Raji (cell line): ENCODE measurements around the gene TTC23.

Source experiments
- POLR2A ChIP-seq: IDR thresholded peaks from 2 replicates; pipeline ENCODE4 v1.6.1; 2011; ENCODE audit warnings: low read depth, low read length, control low read depth; ENCODE audit not compliant: insufficient read depth

TTC23 gene

DNA sequence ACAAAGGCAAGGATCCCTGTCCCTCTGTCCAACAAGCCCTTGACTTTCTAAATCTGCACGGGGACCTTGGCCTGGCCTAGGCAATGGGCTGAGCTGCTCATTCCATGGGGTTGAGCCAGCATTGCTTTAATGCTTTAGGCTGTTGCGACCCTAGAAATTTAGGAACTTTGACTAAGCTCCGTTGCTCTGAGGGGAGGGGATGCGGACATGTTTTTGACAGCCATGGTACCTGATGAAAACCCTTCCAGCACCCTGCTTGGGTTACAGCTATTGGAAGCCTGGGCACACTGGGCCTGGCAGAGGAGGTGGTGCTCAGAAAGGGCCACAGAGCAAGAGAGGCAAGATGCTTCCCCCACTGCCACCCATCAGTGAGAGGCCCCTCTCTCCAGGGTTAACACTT lies 107.4 kb downstream of the TTC23 start:
- no peak for TF ChIP-seq POLR2A

DNA sequence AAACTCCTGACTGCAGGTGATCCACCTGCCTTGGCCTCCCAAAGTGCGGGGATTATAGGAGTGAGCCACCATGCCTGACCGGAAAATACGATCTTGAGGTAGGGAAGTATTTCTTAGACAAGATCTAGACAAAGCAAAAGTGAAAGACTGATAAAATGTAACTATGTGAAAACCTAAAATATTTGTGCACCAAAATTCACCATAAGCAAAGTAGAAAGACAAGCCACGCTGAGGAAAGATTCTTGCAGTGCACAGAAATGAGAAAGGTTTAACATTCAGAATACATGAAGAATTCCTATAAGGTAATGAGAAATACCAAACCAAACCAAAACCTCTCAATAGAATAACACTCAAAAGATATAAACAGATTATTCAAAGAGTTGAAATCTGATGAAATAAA lies 108.8 kb downstream of the TTC23 start:
- TF ChIP-seq POLR2A, result no peak

DNA sequence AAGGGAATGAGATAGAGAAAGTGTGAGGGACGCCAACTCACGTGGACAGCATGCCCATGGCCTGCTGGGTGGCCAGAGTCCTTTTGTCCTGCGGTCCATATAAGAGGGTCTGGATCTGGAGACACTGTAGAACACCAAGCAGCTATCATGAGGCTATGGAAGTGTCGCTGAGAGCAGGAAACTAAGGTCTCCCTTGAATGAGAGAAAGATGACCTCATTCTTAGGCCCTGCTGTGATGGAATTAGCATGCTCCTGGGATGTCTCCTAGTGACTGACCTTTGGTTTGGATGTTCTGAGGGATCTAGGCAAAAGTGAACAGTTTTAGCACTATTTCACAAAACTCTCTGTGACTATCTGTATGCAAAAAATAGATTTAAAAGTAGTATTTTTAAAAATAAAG lies 110.1 kb downstream of the TTC23 start:
- TF ChIP-seq POLR2A, result no peak

DNA sequence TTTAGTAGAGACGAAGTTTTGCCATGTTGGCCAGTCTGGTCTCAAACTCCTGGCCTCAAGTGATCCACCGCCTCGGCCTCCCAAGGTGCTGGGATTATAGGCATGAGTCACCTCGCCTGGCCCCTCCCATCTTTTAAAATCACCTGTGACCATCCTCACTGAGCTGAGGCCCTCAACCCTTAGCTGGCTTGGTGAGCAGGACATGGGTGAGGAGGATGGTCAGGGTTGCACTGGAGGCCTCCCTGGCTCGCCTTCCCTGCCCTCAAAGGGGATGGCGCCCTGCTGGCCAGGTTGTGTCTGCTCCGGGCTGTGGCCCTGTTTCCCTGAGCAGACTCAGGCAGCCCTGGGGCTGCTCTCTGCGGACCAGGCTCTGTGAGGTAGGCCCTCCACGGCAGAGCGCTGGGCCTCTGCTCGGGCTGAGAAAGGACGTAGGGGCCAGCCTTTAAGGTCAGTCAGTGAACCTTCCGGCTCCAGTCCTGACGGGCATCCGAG lies 110.8 kb downstream of the TTC23 start:
- no peak for TF ChIP-seq POLR2A

DNA sequence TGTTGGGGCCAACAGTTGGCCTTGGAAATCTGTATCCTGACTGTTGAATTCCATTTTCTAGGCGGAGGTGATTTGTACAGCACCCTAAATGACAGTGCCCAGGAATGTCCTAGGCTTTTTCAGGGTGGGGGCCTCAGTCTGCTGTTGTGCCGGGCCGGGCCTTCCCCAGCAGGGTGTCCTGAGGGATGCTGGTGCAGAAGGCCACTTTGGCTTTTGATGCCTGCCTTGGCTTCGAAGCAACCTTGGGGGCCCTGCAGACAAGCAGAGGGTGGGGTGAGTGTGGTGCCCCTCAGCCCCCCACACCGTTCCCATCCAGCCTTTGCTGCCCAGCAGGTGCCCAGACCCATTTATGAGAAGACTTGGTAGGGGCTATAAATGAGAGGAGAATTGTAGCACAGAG lies 111.5 kb downstream of the TTC23 start:
- TF ChIP-seq POLR2A, result no peak

DNA sequence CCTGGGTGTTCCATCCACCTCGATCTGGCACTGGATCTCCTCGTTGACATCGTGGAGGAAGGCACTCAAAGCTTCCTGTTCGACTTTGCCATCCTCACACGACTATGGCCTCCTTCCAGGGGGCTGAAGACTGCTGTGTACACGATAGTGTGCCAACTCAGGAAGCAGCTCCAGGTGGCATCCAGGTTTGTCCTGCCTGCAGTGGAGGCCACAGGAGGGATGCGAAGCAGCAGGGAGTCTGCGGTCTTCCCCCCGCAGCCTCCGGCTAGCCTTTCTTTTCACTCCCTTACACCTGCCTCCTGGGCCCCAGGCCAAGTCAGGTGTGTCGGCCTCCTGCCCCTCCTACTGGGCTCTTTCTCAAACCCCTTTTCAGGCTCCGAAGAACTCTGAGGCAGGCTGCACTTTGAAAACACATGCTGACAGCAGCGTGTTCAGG lies 112.3 kb downstream of the TTC23 start:
- no peak for TF ChIP-seq POLR2A

DNA sequence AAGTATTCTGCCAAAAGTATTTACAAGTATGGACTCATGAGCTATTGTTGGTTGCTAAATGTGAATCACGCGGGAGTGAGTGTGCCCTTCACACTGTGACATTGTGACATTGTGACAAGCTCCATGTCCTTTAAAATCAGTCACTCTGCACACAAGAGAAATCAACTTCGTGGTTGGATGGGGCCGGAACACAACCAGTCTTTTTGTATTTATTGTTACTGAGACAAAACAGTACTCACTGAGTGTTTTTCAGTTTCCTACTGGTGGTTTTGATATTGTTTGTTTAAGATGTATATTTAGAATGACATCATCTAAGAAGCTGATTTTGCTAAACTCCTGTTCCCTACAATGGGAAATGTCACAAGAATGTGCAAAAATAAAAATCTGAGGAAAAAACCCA lies 114.2 kb downstream of the TTC23 start:
- TF ChIP-seq POLR2A, result no peak

DNA sequence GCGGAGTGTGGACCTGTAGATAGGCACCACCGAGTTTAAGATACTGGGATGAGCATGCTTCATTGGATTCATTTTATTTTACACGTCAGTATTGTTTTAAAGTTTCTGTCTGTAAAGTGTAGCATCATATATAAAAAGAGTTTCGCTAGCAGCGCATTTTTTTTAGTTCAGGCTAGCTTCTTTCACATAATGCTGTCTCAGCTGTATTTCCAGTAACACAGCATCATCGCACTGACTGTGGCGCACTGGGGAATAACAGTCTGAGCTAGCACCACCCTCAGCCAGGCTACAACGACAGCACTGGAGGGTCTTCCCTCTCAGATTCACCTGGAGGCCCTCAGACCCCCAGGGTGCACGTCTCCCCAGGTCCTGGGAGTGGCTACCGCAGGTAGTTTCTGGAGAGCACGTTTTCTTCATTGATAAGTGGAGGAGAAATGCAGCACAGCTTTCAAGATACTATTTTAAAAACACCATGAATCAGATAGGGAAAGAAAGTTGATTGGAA lies 115.0 kb downstream of the TTC23 start:
- no peak for TF ChIP-seq POLR2A

DNA sequence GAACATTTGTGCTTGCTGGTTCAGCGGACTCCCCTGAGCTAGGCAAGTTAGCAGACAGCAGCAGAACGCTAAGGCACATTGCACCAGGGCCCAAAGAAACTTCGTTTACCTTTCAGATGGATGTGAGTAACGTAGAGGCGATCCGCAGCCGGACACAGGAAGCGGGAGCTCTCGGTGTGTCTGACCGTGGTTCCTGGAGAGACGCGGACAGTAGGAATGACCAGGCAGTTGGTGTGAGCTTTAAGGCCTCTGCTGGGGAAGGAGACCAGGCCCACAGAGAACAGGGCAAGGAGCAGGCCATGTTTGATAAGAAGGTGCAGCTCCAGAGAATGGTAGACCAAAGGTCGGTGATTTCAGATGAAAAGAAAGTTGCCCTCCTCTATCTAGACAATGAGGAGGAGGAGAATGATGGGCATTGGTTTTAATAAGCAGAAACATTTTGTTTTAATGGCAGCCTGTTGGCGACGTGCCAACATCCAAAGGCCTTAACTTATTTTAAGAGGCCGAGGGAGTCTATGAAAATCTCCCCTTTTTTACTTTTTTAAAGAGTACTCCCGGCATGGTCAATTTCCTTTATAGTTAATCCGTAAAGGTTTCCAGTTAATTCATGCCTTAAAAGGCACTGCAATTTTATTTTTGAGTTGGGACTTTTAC lies 116.6 kb downstream of the TTC23 start:
- TF ChIP-seq POLR2A, result no peak

DNA sequence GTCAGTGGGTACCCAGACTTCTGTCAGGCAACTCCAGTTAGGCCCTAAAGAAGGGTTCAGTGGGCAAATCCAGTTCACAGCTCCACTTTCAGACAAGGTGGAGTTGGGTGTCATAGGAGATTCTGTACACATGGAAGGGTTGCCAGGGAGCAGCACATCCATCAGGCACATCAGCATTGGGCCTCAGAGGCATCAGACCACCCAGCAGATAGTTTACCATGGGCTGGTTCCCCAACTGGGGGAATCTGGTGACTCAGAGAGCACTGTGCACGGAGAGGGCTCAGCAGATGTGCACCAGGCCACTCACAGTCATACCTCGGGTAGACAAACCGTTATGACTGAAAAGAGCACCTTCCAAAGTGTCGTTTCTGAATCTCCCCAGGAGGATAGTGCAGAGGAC lies 117.3 kb downstream of the TTC23 start:
- no peak for TF ChIP-seq POLR2A

DNA sequence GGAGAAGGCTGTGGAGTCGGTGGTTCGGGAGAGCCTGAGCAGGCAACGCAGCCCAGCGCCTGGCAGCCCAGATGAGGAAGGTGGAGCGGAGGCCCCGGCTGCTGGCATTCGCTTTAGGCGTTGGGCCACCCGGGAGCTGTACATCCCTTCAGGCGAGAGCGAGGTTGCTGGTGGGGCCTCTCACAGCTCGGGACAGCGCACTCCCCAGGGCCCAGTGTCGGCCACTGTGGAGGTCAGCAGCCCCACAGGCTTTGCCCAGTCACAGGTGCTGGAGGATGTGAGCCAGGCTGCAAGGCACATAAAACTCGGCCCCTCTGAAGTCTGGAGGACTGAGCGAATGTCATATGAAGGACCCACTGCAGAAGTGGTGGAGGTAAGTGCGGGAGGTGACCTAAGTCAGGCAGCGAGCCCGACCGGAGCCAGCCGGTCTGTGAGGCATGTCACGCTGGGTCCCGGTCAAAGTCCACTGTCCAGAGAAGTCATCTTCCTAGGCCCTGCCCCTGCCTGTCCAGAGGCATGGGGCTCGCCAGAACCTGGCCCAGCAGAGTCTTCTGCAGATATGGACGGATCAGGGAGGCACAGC lies 117.8 kb downstream of the TTC23 start:
- TF ChIP-seq POLR2A, result no peak

DNA sequence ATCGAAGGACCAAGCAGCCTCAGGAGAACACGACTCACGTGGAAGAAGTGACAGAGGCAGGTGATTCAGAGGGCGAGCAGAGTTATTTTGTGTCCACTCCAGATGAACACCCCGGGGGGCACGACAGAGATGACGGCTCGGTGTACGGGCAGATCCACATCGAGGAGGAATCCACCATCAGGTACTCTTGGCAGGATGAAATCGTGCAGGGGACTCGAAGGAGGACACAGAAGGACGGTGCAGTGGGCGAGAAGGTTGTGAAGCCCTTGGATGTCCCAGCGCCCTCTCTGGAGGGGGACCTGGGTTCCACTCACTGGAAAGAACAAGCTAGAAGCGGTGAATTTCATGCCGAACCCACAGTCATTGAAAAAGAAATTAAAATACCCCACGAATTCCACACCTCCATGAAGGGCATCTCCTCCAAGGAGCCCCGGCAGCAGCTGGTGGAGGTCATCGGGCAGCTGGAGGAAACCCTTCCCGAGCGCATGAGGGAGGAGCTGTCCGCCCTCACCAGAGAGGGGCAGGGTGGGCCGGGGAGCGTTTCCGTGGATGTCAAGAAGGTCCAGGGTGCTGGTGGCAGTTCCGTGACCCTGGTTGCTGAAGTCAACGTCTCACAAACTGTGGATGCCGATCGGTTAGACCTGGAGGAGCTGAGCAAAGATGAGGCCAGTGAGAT lies 118.5 kb downstream of the TTC23 start:
- no peak for TF ChIP-seq POLR2A

DNA sequence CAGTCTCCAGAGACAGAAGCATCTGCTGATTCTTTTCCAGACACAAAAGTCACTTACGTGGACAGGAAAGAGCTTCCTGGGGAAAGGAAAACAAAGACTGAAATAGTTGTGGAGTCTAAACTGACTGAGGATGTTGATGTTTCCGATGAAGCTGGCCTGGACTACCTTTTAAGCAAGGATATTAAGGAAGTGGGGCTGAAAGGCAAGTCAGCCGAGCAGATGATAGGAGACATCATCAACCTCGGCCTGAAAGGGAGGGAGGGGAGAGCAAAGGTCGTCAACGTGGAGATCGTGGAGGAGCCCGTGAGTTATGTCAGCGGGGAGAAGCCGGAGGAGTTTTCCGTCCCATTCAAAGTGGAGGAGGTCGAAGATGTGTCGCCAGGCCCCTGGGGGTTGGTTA lies 119.1 kb downstream of the TTC23 start:
- TF ChIP-seq POLR2A, result no peak

DNA sequence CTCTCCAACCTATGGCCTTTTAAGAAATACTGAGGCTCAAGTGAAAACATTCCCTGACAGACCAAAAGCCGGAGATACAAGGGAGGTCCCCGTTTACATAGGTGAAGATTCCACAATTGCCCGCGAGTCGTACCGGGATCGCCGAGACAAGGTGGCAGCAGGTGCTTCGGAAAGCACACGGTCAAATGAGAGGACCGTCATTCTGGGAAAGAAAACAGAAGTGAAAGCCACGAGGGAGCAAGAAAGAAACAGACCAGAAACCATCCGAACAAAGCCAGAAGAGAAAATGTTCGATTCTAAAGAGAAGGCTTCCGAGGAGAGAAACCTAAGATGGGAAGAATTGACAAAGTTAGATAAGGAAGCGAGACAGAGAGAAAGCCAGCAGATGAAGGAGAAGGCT lies 119.7 kb downstream of the TTC23 start:
- no peak for TF ChIP-seq POLR2A

DNA sequence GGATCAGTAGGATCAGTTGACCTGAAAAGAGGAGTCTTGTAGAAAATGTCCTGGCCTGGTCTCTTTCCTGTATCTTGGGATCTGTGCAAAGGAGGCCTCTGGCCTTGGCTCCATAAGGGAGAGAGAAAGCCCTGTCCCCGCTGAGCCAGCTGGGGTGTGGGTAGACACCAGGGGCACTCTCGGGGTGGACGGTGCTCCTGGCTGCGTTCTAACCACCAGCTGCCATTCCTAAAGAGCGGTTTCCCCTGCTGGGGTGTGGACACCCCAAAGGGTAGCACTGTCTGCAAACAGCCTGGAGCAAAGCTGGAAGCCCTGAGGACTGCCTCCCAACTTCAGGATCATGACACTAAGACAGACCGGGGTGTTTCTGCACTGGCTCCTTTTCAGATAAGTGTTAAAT lies 121.0 kb downstream of the TTC23 start:
- TF ChIP-seq POLR2A, result no peak

DNA sequence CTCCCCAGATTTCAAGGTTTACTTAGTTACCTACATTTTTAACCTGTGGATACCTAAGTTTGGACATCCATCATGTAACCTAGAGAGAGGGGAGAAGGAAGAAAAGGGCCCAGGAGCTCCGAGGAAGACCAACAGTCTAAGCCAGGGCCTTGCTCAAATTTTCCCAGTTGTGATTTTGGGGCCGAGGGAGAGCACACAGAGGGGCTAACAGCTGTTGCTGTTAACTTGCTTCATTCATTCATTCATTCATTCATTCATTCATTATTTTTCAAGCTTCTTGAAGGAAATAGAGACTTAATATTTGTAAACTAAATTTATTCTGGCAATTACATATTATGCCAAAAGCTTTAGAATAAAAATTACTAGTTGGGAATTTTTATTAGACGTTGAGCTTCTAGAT lies 121.6 kb downstream of the TTC23 start:
- no peak for TF ChIP-seq POLR2A
